SK-N-SH treated with all-trans-retinoic acid at 6 μM for 48 hours (cell line): Measurements from ENCODE around the gene RPUSD3.

Experiments used
- ISL1 ChIP-seq: fragments of 250-450 bp; sonication (Bioruptor Pico); IDR thresholded peaks from 2 replicates; pipeline ENCODE4 v2.1.2; 2022; ENCODE audit warnings: mild to moderate bottlenecking, moderate library complexity
- PPARA ChIP-seq: fragments of 250-450 bp; sonication (Bioruptor Pico); IDR thresholded peaks from 2 replicates; pipeline ENCODE4 v1.5.0; 2020; ENCODE audit warnings: mild to moderate bottlenecking, borderline replicate concordance
- TCF4 ChIP-seq: fragments of 250-450 bp; sonication (Bioruptor Pico); IDR thresholded peaks from 2 replicates; pipeline ENCODE4 v1.8.0; 2021; ENCODE audit warnings: mild to moderate bottlenecking, moderate library complexity, borderline replicate concordance
- TOX ChIP-seq: fragments of 250-450 bp; sonication (Bioruptor Pico); IDR thresholded peaks from 2 replicates; pipeline ENCODE4 v1.8.0; 2021; ENCODE audit warnings: mild to moderate bottlenecking, moderate library complexity, borderline replicate concordance
- ZC3H10 ChIP-seq: fragments of 250-450 bp; sonication (Bioruptor Pico); IDR thresholded peaks from 2 replicates; pipeline ENCODE4 v1.5.1; 2021; ENCODE audit warnings: mild to moderate bottlenecking, moderate library complexity
- ZFP3 ChIP-seq: fragments of 250-450 bp; sonication (Bioruptor Pico); IDR thresholded peaks from 2 replicates; pipeline ENCODE4 v1.5.0; 2020; ENCODE audit warnings: mild to moderate bottlenecking, moderate library complexity
- ZNF70 ChIP-seq: fragments of 450-650 bp; formaldehyde crosslinking; IDR thresholded peaks from 2 replicates; pipeline ENCODE4 v1.5.0; 2020; ENCODE audit warnings: mild to moderate bottlenecking, moderate library complexity
- TF ChIP-seq, protein P1 (sequence below): fragments of 250-450 bp; sonication (Bioruptor Pico); IDR thresholded peaks from 2 replicates; pipeline ENCODE4 v1.5.0; 2020; ENCODE audit warnings: mild to moderate bottlenecking, moderate library complexity
- TF ChIP-seq, protein P2 (sequence below): fragments of 250-450 bp; sonication (Bioruptor Pico); IDR thresholded peaks from 2 replicates; pipeline ENCODE4 v1.5.1; 2020; ENCODE audit warnings: low read depth, mild to moderate bottlenecking, moderate library complexity
- TF ChIP-seq, protein P3 (sequence below): fragments of 250-450 bp; sonication (Bioruptor Pico); IDR thresholded peaks from 2 replicates; pipeline ENCODE4 v1.8.0; 2020; ENCODE audit warnings: mild to moderate bottlenecking, moderate library complexity, borderline replicate concordance
- TF ChIP-seq, protein P4 (sequence below): fragments of 250-450 bp; sonication (Bioruptor Pico); IDR thresholded peaks from 2 replicates; pipeline ENCODE4 v1.8.0; 2021; ENCODE audit warnings: low read depth, mild to moderate bottlenecking, moderate library complexity, borderline replicate concordance

DNA sequence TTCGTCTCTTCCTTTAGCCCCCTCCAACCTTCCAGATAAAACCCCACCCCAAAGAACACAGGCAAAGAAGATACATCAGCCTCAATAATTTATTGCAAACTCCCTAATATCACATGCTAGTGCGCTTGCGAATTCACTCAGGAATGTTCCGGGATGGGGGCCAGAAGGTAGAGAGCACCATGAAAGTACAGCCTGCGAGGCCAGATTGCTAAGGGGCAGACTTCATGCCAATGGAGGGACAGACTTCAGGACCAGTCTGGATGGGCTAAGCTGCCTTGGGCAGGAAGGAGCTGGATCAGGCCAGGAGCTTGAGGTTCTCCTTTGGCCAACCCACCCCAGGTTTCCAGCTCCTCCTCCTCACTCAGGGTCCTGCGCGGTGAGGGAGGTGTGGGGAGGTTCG is 22.8 kb upstream of the RPUSD3 start:
- TF ChIP-seq, protein P1, sequence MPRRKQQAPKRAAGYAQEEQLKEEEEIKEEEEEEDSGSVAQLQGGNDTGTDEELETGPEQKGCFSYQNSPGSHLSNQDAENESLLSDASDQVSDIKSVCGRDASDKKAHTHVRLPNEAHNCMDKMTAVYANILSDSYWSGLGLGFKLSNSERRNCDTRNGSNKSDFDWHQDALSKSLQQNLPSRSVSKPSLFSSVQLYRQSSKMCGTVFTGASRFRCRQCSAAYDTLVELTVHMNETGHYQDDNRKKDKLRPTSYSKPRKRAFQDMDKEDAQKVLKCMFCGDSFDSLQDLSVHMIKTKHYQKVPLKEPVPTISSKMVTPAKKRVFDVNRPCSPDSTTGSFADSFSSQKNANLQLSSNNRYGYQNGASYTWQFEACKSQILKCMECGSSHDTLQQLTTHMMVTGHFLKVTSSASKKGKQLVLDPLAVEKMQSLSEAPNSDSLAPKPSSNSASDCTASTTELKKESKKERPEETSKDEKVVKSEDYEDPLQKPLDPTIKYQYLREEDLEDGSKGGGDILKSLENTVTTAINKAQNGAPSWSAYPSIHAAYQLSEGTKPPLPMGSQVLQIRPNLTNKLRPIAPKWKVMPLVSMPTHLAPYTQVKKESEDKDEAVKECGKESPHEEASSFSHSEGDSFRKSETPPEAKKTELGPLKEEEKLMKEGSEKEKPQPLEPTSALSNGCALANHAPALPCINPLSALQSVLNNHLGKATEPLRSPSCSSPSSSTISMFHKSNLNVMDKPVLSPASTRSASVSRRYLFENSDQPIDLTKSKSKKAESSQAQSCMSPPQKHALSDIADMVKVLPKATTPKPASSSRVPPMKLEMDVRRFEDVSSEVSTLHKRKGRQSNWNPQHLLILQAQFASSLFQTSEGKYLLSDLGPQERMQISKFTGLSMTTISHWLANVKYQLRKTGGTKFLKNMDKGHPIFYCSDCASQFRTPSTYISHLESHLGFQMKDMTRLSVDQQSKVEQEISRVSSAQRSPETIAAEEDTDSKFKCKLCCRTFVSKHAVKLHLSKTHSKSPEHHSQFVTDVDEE (CRISPR knock-in tag), result no peak
- TF ChIP-seq PPARA (CRISPR knock-in tag), result no peak
- TF ChIP-seq ISL1 (CRISPR knock-in tag), result no peak
- TF ChIP-seq, protein P2, sequence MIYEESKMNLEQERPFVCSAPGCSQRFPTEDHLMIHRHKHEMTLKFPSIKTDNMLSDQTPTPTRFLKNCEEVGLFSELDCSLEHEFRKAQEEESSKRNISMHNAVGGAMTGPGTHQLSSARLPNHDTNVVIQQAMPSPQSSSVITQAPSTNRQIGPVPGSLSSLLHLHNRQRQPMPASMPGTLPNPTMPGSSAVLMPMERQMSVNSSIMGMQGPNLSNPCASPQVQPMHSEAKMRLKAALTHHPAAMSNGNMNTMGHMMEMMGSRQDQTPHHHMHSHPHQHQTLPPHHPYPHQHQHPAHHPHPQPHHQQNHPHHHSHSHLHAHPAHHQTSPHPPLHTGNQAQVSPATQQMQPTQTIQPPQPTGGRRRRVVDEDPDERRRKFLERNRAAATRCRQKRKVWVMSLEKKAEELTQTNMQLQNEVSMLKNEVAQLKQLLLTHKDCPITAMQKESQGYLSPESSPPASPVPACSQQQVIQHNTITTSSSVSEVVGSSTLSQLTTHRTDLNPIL (CRISPR knock-in tag), result no peak
- TF ChIP-seq, protein P3, sequence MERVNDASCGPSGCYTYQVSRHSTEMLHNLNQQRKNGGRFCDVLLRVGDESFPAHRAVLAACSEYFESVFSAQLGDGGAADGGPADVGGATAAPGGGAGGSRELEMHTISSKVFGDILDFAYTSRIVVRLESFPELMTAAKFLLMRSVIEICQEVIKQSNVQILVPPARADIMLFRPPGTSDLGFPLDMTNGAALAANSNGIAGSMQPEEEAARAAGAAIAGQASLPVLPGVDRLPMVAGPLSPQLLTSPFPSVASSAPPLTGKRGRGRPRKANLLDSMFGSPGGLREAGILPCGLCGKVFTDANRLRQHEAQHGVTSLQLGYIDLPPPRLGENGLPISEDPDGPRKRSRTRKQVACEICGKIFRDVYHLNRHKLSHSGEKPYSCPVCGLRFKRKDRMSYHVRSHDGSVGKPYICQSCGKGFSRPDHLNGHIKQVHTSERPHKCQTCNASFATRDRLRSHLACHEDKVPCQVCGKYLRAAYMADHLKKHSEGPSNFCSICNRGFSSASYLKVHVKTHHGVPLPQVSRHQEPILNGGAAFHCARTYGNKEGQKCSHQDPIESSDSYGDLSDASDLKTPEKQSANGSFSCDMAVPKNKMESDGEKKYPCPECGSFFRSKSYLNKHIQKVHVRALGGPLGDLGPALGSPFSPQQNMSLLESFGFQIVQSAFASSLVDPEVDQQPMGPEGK (CRISPR knock-in tag), result no peak
- TF ChIP-seq TCF4 (CRISPR knock-in tag), result no peak
- TF ChIP-seq ZNF70 (CRISPR knock-in tag), result no peak
- TF ChIP-seq ZC3H10, result no peak
- TF ChIP-seq ZFP3 (CRISPR knock-in tag), result no peak
- no peak for TF ChIP-seq TOX
- TF ChIP-seq, protein P4, sequence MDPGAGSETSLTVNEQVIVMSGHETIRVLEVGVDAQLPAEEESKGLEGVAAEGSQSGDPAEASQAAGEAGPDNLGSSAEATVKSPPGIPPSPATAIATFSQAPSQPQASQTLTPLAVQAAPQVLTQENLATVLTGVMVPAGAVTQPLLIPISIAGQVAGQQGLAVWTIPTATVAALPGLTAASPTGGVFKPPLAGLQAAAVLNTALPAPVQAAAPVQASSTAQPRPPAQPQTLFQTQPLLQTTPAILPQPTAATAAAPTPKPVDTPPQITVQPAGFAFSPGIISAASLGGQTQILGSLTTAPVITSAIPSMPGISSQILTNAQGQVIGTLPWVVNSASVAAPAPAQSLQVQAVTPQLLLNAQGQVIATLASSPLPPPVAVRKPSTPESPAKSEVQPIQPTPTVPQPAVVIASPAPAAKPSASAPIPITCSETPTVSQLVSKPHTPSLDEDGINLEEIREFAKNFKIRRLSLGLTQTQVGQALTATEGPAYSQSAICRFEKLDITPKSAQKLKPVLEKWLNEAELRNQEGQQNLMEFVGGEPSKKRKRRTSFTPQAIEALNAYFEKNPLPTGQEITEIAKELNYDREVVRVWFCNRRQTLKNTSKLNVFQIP (CRISPR knock-in tag), result no peak
